Progenitor cell of endocrine pancreas (in vitro differentiated cells): ENCODE data around the gene STRADA. TPM values are rescaled to one million over a fixed set of nuclear protein-coding genes. Genes with fewer than 3 reads are reported as not detected.
A peak's percentile ranks its signal among the peaks of the same experiment; 100 is the strongest.

Source experiments
- DNase-seq: peaks from one replicate; pipeline ENCODE4 v3.0.0; 2021; ENCODE audit warnings: low spot score; ENCODE audit not compliant: unreplicated experiment
- H3K27ac Mint-ChIP-seq: 2 replicates; pipeline ENCODE4 v1.8.0; 2021; ENCODE audit warnings: mild to moderate bottlenecking, moderate library complexity, mixed read lengths
- H3K27me3 Mint-ChIP-seq: 2 replicates; pipeline ENCODE4 v1.8.0; 2021; ENCODE audit warnings: mixed read lengths
- H3K36me3 Mint-ChIP-seq: 2 replicates; pipeline ENCODE4 v1.8.0; 2022; ENCODE audit warnings: mixed read lengths; ENCODE audit not compliant: insufficient read depth
- H3K4me1 Mint-ChIP-seq: 2 replicates; pipeline ENCODE4 v1.8.0; 2021; ENCODE audit warnings: low read depth, mixed read lengths
- H3K4me3 Mint-ChIP-seq: 2 replicates; pipeline ENCODE4 v1.8.0; 2021; ENCODE audit warnings: low read depth, mild to moderate bottlenecking, moderate library complexity, mixed read lengths
- H3K9me3 Mint-ChIP-seq: 2 replicates; pipeline ENCODE4 v1.8.0; 2021; ENCODE audit warnings: low read depth, mixed read lengths
- total RNA-seq: library from RNA; stranded (reverse); gene quantifications from 2 replicates; pipeline ENCODE4 v1.2.1, GENCODE V29; 2021
- TF ChIP-seq, protein P1 (sequence below): fragments of 200-600 bp; sonication (generic); IDR thresholded peaks from one replicate; pipeline ENCODE4 v1.5.0; 2021; ENCODE audit warnings: antibody characterized with exemption, mild to moderate bottlenecking; ENCODE audit not compliant: unreplicated experiment

The STRADA gene
- total RNA-seq, 1 donor from 2014 or later = 49.7 TPM

DNA sequence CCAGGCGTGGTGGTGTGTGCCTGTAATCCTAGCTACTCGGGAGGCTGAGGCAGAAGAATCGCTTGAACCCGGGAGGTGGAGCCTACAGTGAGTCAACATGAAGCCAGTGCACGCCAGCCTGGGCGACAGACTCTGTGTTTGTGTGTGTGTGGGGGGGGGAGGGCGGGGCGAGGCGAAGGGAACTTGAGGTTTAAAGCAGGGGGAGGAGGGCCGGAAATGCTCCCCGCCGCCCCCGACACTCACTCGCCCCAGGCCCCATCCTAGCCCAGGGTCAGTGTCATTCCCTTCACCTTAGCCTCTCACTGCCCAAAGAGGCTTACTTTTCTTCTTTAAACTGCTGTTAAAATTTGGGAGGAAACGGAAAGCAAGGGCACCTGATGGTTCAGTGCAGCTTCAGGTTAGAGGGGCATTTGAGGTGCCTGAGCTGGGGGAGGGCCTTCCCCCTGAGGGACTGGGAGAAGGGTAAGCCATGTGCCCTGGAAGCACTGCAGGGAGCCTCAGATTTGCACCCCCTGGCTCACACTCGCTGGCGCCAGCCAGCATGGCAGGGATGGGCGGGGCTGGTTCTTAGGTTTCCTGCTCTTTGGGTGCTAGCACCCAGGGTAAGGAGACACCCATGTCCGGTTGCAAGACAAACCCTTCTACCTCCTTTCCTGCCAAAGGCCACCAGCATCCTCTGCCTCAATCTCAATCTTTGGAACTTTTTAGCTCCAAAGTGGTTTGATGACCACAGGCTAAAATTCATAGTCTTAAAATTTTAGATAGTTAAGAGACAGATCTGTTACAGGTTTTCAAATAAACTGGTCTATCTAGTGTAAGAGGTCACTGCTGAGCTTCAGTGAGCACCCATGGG lies 39.5 kb downstream of the STRADA start:
- no peak for DNase-seq
- peaks cover 4% of the 10 kb centered on the region for H3K36me3 Mint-ChIP-seq
- peak overlapping the region; percentile 65 for H3K4me3 Mint-ChIP-seq
- H3K4me1 Mint-ChIP-seq = peaks cover 11% of the 10 kb centered on the region
- H3K9me3 Mint-ChIP-seq = no peaks in the 10 kb centered on the region
- no peaks in the 10 kb centered on the region for H3K27me3 Mint-ChIP-seq
- H3K27ac Mint-ChIP-seq = peak overlapping the region; percentile 24
- TF ChIP-seq, protein P1, sequence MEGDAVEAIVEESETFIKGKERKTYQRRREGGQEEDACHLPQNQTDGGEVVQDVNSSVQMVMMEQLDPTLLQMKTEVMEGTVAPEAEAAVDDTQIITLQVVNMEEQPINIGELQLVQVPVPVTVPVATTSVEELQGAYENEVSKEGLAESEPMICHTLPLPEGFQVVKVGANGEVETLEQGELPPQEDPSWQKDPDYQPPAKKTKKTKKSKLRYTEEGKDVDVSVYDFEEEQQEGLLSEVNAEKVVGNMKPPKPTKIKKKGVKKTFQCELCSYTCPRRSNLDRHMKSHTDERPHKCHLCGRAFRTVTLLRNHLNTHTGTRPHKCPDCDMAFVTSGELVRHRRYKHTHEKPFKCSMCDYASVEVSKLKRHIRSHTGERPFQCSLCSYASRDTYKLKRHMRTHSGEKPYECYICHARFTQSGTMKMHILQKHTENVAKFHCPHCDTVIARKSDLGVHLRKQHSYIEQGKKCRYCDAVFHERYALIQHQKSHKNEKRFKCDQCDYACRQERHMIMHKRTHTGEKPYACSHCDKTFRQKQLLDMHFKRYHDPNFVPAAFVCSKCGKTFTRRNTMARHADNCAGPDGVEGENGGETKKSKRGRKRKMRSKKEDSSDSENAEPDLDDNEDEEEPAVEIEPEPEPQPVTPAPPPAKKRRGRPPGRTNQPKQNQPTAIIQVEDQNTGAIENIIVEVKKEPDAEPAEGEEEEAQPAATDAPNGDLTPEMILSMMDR = no peak

DNA sequence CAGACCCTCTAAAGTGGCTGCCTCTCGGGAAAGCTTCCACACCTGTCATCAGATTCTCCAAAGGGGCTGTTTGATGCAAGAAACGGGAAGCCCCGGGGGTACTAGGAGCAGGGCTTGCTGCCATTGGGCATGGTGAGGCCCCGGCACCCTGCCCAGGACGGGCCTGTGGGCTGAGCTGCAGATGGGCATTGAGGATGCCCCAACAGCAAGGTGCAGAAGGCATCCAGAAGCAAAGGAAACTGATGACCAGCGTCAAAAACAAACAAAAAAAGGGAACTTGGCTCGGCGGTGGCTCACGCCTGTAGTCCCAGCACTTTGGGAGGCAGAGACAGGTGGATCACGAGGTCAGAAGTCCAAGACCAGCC lies 40.2 kb downstream of the STRADA start:
- H3K36me3 Mint-ChIP-seq = peaks cover 7% of the 10 kb centered on the region
- no peaks in the 10 kb centered on the region for H3K9me3 Mint-ChIP-seq
- DNase-seq = no peak
- peak overlapping the region; percentile 41 for H3K27ac Mint-ChIP-seq
- peaks cover 11% of the 10 kb centered on the region for H3K4me1 Mint-ChIP-seq
- TF ChIP-seq, protein P1 = no peak
- H3K4me3 Mint-ChIP-seq = peak overlapping the region; percentile 65
- no peaks in the 10 kb centered on the region for H3K27me3 Mint-ChIP-seq

DNA sequence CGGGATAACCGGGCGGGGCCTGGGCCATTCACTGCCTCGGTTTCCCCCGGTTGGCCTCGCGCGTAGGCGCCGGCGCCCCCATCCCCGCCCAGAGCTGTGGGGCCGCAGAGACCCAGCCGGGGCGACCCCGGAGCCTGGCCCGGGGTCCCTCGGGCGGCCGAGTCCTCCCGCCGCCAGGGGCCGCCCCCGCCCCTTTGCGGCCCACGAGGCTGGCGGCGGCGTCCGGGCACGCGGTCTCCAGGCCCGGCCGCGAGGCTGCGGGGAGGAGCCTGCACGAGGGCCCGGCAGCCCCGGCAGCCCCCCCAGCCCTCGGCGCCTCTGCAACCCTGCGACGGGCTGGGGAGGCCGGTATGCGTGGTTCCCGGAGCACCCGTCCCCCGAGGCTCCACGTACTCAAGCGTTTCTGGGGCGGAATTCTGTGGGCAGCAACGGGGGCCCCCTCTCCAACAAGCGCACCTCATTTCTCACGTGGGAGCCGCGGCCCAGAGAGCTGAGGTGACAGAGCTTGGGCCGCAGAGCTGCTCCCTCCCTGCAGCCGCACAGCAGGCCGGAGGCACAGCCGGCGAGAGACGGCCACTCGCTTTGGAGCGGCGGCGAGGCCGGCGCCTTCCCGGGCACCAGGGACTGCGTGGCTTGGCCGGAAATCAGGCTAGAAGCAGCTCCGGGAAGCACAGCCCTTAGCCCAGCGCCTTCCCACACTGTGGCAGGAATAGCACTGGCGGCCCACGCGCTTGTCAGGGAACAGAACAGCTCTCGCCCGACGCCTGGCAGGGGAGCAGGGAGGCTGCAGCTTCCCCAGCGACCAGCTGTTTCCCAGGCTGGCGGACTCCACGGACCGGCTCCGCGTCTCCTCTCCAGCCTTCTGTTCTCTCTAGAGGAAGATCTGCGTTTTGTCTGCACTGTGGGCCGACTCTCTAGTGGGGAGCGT lies 40.8 kb downstream of the STRADA start:
- Mint-ChIP-seq H3K36me3 (peaks cover 7% of the 10 kb centered on the region), H3K4me3 (peak overlapping the region; percentile 65), H3K27ac (peak overlapping the region; percentile 64), H3K9me3 (no peaks in the 10 kb centered on the region), H3K27me3 (no peaks in the 10 kb centered on the region), H3K4me1 (peaks cover 11% of the 10 kb centered on the region)
- DNase-seq = no peak
- TF ChIP-seq, protein P1 = peak; percentile 44

DNA sequence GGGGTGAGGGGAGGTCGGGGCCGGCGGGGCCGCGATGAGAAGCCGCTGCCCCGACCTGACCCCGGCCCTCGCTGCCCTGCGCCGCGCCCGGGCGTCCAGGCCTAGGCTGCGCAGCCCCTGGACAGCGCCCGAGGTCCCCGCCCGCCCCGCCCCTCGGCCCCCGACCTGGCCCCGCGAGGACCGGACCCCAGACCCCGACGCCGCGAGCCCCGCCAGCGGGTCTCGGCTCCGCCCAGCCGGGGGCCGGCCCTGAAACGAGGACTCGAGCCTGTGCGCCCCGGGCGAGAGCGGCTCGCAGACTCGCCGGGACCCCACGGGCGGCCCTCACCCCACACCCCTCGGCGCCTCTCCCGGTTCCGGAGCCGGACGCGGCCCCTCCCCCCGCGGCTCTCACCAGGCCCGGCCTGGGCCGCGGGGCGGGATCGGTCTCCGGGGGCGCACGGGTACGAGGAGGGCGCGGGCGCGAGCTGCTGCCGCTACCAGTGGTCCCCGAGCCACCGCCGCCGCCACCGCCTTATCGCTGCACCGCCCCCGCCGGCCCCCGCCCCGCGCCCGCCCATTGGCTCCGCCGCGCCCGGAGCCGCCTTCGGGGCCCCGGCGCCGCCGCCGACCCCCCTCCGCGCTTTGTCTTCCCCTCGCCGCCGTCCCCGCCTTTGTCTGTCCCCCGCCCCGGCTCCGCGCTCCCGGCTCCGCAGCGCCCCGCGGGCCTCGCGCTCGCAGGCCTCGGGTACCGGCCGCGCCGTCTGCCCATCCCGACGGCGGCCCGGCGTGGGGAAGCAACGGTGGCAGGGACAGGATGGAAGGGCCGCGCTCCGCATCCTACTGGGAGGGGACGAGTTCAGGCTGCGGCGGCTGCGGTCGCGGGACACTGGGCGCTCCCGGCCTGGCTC lies 41.7 kb downstream of the STRADA start, which contains the start of gene LIMD2:
Gene LIMD2, minus strand, starts transcription at position 488 of the 890 bp plus-strand sequence. CDS start 827 bp downstream, outside the sequence.
- H3K27ac Mint-ChIP-seq = peak within 1 kb of the TSS; percentile 64

More for the DNA sequence above, 41.7 kb downstream of the STRADA start, which contains the start of gene LIMD2:
- DNase-seq = peak; percentile 60
- TF ChIP-seq, protein P1 = no peak
- peaks cover 11% of the 10 kb centered on the region for H3K4me1 Mint-ChIP-seq
- H3K36me3 Mint-ChIP-seq = peaks cover 4% of the 10 kb centered on the region
- H3K4me3 Mint-ChIP-seq = peak within 1 kb of the TSS; percentile 77
- H3K27me3 Mint-ChIP-seq = no peaks in the 10 kb centered on the region
- H3K9me3 Mint-ChIP-seq = no peaks in the 10 kb centered on the region
